Endodermal cell (in vitro differentiated cells): ENCODE data around the gene EEFSEC. TPM values are rescaled to one million over a fixed set of nuclear protein-coding genes. Genes with fewer than 3 reads are reported as not detected.

Experiments used
- DNase-seq: peaks from one replicate; pipeline ENCODE4 v3.0.0-alpha.2; 2017
- H3K27ac ChIP-seq: 2 replicates; pipeline ENCODE4 v1.5.1; 2013; ENCODE audit warnings: mild to moderate bottlenecking, low read depth, low read length, moderate library complexity
- H3K27me3 ChIP-seq: 2 replicates; pipeline ENCODE4 v1.6.1; 2013; ENCODE audit warnings: mild to moderate bottlenecking, low read length, moderate library complexity; ENCODE audit not compliant: insufficient read depth, control insufficient read depth, poor library complexity, severe bottlenecking
- H3K36me3 ChIP-seq: 2 replicates; pipeline ENCODE4 v1.7.0; 2013; ENCODE audit warnings: mild to moderate bottlenecking, low read length, moderate library complexity; ENCODE audit not compliant: control insufficient read depth, insufficient read depth
- H3K4me1 ChIP-seq: one replicate; pipeline ENCODE4 v1.7.0; 2013; ENCODE audit warnings: low read length; ENCODE audit not compliant: control insufficient read depth, insufficient read depth
- H3K4me3 ChIP-seq: 2 replicates; pipeline ENCODE4 v1.5.1; 2013; ENCODE audit warnings: mild to moderate bottlenecking, low read length, moderate library complexity
- H3K9ac ChIP-seq: 2 replicates; pipeline ENCODE4 v1.6.1; 2013; ENCODE audit warnings: mild to moderate bottlenecking, low read length, moderate library complexity; ENCODE audit not compliant: poor library complexity, severe bottlenecking; ENCODE audit errors: extremely low read depth
- H3K9me3 ChIP-seq: 2 replicates; pipeline ENCODE4 v1.6.1; 2013; ENCODE audit warnings: mild to moderate bottlenecking, low read length, moderate library complexity; ENCODE audit not compliant: control insufficient read depth
- H3K27ac Mint-ChIP-seq: 2 replicates; pipeline ENCODE4 v1.8.0; 2020; ENCODE audit warnings: mixed read lengths
- H3K27me3 Mint-ChIP-seq: 2 replicates; pipeline ENCODE4 v1.8.0; 2021; ENCODE audit warnings: mild to moderate bottlenecking, mixed read lengths; ENCODE audit not compliant: insufficient read depth
- H3K36me3 Mint-ChIP-seq: 2 replicates; pipeline ENCODE4 v1.8.0; 2020; ENCODE audit warnings: low read depth, mixed read lengths
- H3K4me1 Mint-ChIP-seq: 2 replicates; pipeline ENCODE4 v1.8.0; 2020; ENCODE audit warnings: mixed read lengths
- H3K4me3 Mint-ChIP-seq: 2 replicates; pipeline ENCODE4 v1.8.0; 2020; ENCODE audit warnings: mild to moderate bottlenecking, moderate library complexity, mixed read lengths
- H3K9me3 Mint-ChIP-seq: 2 replicates; pipeline ENCODE4 v1.8.0; 2020; ENCODE audit warnings: mild to moderate bottlenecking, mixed read lengths
- WGBS, 2 experiments: methylation state at CpG; one replicate each; pipeline versions ENCODE4 v1.1.5 to v1.1.7; 2013; ENCODE audit warnings: missing lambda C conversion rate in 2 of 2, mixed read lengths in 1 of 2; ENCODE audit not compliant: insufficient coverage in 1 of 2, insufficient read length in 1 of 2; 5-methylcytosine and 5-hydroxymethylcytosine counted together
- total RNA-seq, 2 donors: library from RNA; stranded (reverse); fragmentation: NEBNext Ultra II Directional in 1 of 2; extraction: Animal tissue kit (Norgen Biotek cat#: 25700) in 1 of 2; gene quantifications; 2 replicates in 1 of 2; 3 replicates in 1 of 2; pipeline ENCODE4 v1.2.1, GENCODE V29; 2021
- TF ChIP-seq, protein P1 (sequence below): fragments of 200-600 bp; sonication (generic); conservative IDR thresholded peaks from 2 replicates; pipeline ENCODE4 v1.5.0; 2021; ENCODE audit warnings: antibody characterized with exemption, mild to moderate bottlenecking

The EEFSEC gene
- total RNA-seq, 2 donors from 2014 or later: 11.9 to 15.8 TPM

DNA sequence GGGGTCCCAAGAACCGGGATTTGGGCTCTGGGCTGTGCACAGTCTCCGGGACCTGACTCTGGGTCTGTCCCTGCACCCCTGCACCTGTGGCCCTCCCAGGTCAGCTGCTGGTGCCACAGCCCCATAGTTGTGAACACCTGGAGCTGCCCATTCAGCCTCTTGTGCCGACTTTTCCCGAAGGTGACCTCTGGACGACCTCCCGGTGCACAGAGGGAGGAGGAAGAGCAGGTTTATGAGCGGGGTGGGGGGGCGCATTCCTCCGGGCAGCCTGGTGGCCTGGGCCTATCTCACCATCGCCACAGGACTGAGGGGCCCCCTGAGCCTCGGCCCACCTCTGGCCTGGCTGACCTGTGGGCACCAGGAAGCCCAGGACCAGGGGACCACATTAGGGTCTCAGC, 268.2 kb downstream of the EEFSEC start:
- Histone ChIP-seq H3K27ac (no peak overlapping the region), H3K27me3 (peaks cover 22% of the 10 kb centered on the region), H3K4me1 (no peaks in the 10 kb centered on the region), H3K9ac (no peak overlapping the region), H3K4me3 (no peak overlapping the region), H3K36me3 (no peaks in the 10 kb centered on the region), H3K9me3 (no peaks in the 10 kb centered on the region)
- Mint-ChIP-seq H3K4me3 (no peak overlapping the region), H3K4me1 (peaks cover 13% of the 10 kb centered on the region), H3K9me3 (peaks cover 3% of the 10 kb centered on the region), H3K36me3 (no peaks in the 10 kb centered on the region), H3K27me3 (peaks cover 26% of the 10 kb centered on the region), H3K27ac (no peak overlapping the region)
- TF ChIP-seq, protein P1, sequence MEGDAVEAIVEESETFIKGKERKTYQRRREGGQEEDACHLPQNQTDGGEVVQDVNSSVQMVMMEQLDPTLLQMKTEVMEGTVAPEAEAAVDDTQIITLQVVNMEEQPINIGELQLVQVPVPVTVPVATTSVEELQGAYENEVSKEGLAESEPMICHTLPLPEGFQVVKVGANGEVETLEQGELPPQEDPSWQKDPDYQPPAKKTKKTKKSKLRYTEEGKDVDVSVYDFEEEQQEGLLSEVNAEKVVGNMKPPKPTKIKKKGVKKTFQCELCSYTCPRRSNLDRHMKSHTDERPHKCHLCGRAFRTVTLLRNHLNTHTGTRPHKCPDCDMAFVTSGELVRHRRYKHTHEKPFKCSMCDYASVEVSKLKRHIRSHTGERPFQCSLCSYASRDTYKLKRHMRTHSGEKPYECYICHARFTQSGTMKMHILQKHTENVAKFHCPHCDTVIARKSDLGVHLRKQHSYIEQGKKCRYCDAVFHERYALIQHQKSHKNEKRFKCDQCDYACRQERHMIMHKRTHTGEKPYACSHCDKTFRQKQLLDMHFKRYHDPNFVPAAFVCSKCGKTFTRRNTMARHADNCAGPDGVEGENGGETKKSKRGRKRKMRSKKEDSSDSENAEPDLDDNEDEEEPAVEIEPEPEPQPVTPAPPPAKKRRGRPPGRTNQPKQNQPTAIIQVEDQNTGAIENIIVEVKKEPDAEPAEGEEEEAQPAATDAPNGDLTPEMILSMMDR: no peak
- DNase-seq: no peak
- 85 to 90% methylated on average over 5 to 11 of the region's 11 CpGs for WGBS, 2 experiments

DNA sequence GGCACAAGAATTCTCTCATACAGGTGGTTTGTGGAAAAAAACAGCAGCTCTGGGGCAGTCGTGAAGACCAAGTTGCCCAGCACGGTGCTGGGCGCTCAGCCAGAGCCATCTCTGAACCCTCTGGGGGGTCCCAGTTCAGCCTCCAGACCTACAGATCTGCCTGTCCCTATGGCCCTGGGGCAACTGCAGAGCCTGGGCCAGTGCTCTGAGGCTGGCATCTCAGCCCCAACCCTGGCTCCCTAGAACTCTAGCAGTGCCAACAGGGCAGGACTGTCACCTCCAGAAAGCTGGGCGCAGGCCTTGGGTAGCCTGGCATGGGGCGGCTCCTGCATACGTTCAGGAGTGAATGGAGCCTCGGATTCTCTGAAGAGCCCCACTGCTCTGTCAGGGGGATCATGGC, 268.7 kb downstream of the EEFSEC start:
- Mint-ChIP-seq H3K4me1 (peaks cover 8% of the 10 kb centered on the region), H3K36me3 (no peaks in the 10 kb centered on the region), H3K27me3 (peaks cover 31% of the 10 kb centered on the region), H3K9me3 (peaks cover 3% of the 10 kb centered on the region), H3K4me3 (no peak overlapping the region), H3K27ac (no peak overlapping the region)
- no peaks in the 10 kb centered on the region for H3K9me3 ChIP-seq
- no peak overlapping the region for H3K4me3 ChIP-seq
- H3K27ac ChIP-seq: no peak overlapping the region
- no peak for DNase-seq
- TF ChIP-seq, protein P1: no peak
- no peaks in the 10 kb centered on the region for H3K4me1 ChIP-seq
- no peaks in the 10 kb centered on the region for H3K36me3 ChIP-seq
- H3K27me3 ChIP-seq: peaks cover 27% of the 10 kb centered on the region
- 86 to 94% methylated on average over 7 of the region's 7 CpGs for WGBS, 2 experiments
- no peak overlapping the region for H3K9ac ChIP-seq

DNA sequence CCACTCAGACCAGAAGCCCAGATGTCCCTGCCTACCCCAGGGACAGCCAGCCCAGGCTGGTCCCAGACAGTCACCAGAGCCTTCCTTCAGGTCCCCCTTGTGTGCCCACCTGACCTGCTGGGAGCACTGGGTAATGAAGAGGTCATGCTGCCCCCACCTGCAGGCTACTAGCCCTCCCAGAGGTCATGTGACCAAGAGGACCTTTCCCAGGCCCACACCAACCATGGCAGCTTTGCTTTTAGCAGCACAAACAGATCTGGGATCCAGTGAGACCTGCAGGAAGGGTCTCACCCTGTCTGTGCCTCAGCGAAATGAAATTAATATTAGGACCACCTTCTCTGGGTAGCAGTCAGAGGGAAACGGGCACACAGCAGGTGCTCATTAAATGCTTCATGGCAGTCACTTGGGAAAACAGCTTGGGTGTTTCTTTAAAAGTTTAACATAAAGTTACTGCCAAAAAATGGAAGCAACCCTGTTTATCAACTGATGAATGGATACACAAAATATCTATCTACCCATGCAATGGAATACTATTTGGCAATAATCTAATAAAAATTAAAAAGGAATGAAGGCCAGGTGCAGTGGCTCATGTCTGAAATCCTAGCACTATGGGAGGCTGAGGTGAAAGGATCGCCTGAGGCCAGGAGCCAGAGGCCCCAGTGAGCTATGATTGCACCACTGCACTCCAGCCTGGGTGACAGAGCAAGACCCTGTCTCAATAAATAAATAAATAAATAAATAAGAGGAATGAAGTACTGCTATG, 269.7 kb downstream of the EEFSEC start:
- Histone ChIP-seq H3K9ac (no peak overlapping the region), H3K9me3 (no peaks in the 10 kb centered on the region), H3K27ac (no peak overlapping the region), H3K36me3 (no peaks in the 10 kb centered on the region), H3K4me1 (no peaks in the 10 kb centered on the region), H3K27me3 (peaks cover 37% of the 10 kb centered on the region), H3K4me3 (no peak overlapping the region)
- Mint-ChIP-seq H3K36me3 (no peaks in the 10 kb centered on the region), H3K27ac (no peak overlapping the region), H3K4me1 (peaks cover 3% of the 10 kb centered on the region), H3K9me3 (peaks cover 3% of the 10 kb centered on the region), H3K27me3 (peaks cover 41% of the 10 kb centered on the region), H3K4me3 (no peak overlapping the region)
- WGBS, 2 experiments: 88 to 90% methylated on average over 3 of the region's 3 CpGs
- TF ChIP-seq, protein P1: no peak
- peak; percentile 44 for DNase-seq
